ENCODE measurements around the gene ALG9.

Gene ALG9

GRCh38 chr11:111770581-111771134 is 100.7 kb downstream of the ALG9 start:
- in situ Hi-C loops (cut with MboI; ENCODE audit: low sequenced_read_pairs) = loop anchor here (10.0 kb wide), 1 partner anchor 186 kb away; no protein-coding TSS in a partner anchor

- in situ Hi-C loops (cut with MboI; ENCODE audit: low sequenced_read_pairs) = loop anchor here (10.0 kb wide), 1 partner anchor 162 kb away; the partner anchor contains the start of gene SIK2
These were observed 104.6 kb downstream of the ALG9 start for GRCh38 chr11:111766834-111767142.

GRCh38 chr11:111765984-111766833 is 105.2 kb downstream of the ALG9 start, which contains the start of gene PPP2R1B:
PPP2R1B (minus strand) TSS chr11:111766389; CDS start chr11:111766361, 28 bp downstream.
- in situ Hi-C loops (cut with MboI; ENCODE audit: low sequenced_read_pairs) = loop anchor here (10.0 kb wide), 1 partner anchor 161 kb away; the partner anchor contains the start of gene SIK2

- in situ Hi-C loops (cut with MboI; ENCODE audit: low sequenced_read_pairs) = loop anchor here (10.0 kb wide), 1 partner anchor 161 kb away; the partner anchor contains the start of gene SIK2
These were observed 105.9 kb downstream of the ALG9 start for GRCh38 chr11:111765320-111765983.

- in situ Hi-C loops (cut with MboI; ENCODE audit: low sequenced_read_pairs) = loop anchor here (10.0 kb wide), 1 partner anchor 160 kb away; the partner anchor contains the start of gene SIK2
These were observed 106.8 kb downstream of the ALG9 start for GRCh38 chr11:111764621-111765020.

- in situ Hi-C loops (cut with MboI; ENCODE audit: low sequenced_read_pairs) = loop anchor here (10.0 kb wide), 1 partner anchor 158 kb away; the partner anchor contains the start of gene SIK2
These were observed 108.3 kb downstream of the ALG9 start for GRCh38 chr11:111762981-111763643.

- in situ Hi-C loops (cut with MboI; ENCODE audit: low sequenced_read_pairs) = loop anchor here (10.0 kb wide), 1 partner anchor 158 kb away; the partner anchor contains the start of gene SIK2
These were observed 108.9 kb downstream of the ALG9 start for GRCh38 chr11:111762526-111762925.

GRCh38 chr11:111761036-111761435 is 110.3 kb downstream of the ALG9 start:
- in situ Hi-C loops (cut with MboI; ENCODE audit: low sequenced_read_pairs) = loop anchor here (10.0 kb wide), 1 partner anchor 156 kb away; the partner anchor contains the start of gene SIK2

- in situ Hi-C loops (cut with MboI; ENCODE audit: low sequenced_read_pairs) = loop anchor here (10.0 kb wide), 1 partner anchor 155 kb away; the partner anchor contains the start of gene SIK2
These were observed 111.5 kb downstream of the ALG9 start for GRCh38 chr11:111759778-111760407.

GRCh38 chr11:111759376-111759775 is 112.0 kb downstream of the ALG9 start:
- in situ Hi-C loops (cut with MboI; ENCODE audit: low sequenced_read_pairs) = no loop called here

- in situ Hi-C loops (cut with MboI; ENCODE audit: low sequenced_read_pairs) = no loop called here
These were observed 115.3 kb downstream of the ALG9 start for GRCh38 chr11:111756097-111756496.

GRCh38 chr11:111749646-111750045 is 121.7 kb downstream of the ALG9 start:
- in situ Hi-C loops (cut with MboI; ENCODE audit: low sequenced_read_pairs) = no loop called here

GRCh38 chr11:111748035-111748804 is 123.2 kb downstream of the ALG9 start:
- in situ Hi-C loops (cut with MboI; ENCODE audit: low sequenced_read_pairs) = no loop called here

- in situ Hi-C loops (cut with MboI; ENCODE audit: low sequenced_read_pairs) = no loop called here
These were observed 125.5 kb downstream of the ALG9 start for GRCh38 chr11:111745719-111746504.

GRCh38 chr11:111743700-111744099 is 127.7 kb downstream of the ALG9 start:
- in situ Hi-C loops (cut with MboI; ENCODE audit: low sequenced_read_pairs) = no loop called here

GRCh38 chr11:111741751-111742150 is 129.6 kb downstream of the ALG9 start:
- in situ Hi-C loops (cut with MboI; ENCODE audit: low sequenced_read_pairs) = no loop called here

- in situ Hi-C loops (cut with MboI; ENCODE audit: low sequenced_read_pairs) = no loop called here
These were observed 132.1 kb downstream of the ALG9 start for GRCh38 chr11:111739299-111739698.

- in situ Hi-C loops (cut with MboI; ENCODE audit: low sequenced_read_pairs) = no loop called here
These were observed 133.8 kb downstream of the ALG9 start for GRCh38 chr11:111737444-111738210.

Data from HL-60/S4 treated with phorbol 12-myristate 13-acetate at 8.2 ng/mL for 4 days and 3 days (cell line).